Measurements from ENCODE around the gene NACA.

Gene NACA

GRCh38 chr12:56721721-56722120 lies 3.4 kb downstream of the NACA start:
- ATAC-seq, result no peak
- TF ChIP-seq SNAI2 (CRISPR knock-in tag; IDR thresholded peaks at IDR 0.05), result no peak
- TF ChIP-seq ZNF70 (CRISPR knock-in tag; IDR thresholded peaks at IDR 0.05), result no peak
- TF ChIP-seq PPARA (CRISPR knock-in tag; IDR thresholded peaks at IDR 0.05; ENCODE audit: borderline replicate concordance), result no peak
- no peak for TF ChIP-seq ARNTL (CRISPR knock-in tag; IDR thresholded peaks at IDR 0.05; ENCODE audit: borderline replicate concordance, low read depth)
- no peak for TF ChIP-seq OSR1 (CRISPR knock-in tag; IDR thresholded peaks at IDR 0.05)
- no peak for TF ChIP-seq PATZ1 (CRISPR knock-in tag; IDR thresholded peaks at IDR 0.05; ENCODE audit: borderline replicate concordance)
- TF ChIP-seq CSDC2 (CRISPR knock-in tag; IDR thresholded peaks at IDR 0.05), result no peak
- TF ChIP-seq ZC3H10 (CRISPR knock-in tag; IDR thresholded peaks at IDR 0.05), result no peak
- TF ChIP-seq ZFP30 (CRISPR knock-in tag; IDR thresholded peaks at IDR 0.05), result no peak
- TF ChIP-seq GLIS3 (CRISPR knock-in tag; IDR thresholded peaks at IDR 0.05), result no peak
- no peak for TF ChIP-seq ZNF8 (CRISPR knock-in tag; IDR thresholded peaks at IDR 0.05)
- no peak for TF ChIP-seq ZNF565 (CRISPR knock-in tag; conservative IDR thresholded peaks at IDR 0.05; ENCODE audit: low read depth)
- no peak for TF ChIP-seq ESRRG (CRISPR knock-in tag; IDR thresholded peaks at IDR 0.05)
- TF ChIP-seq TCF4 (CRISPR knock-in tag; IDR thresholded peaks at IDR 0.05; ENCODE audit: borderline replicate concordance), result no peak
- no peak for TF ChIP-seq POU6F1 (CRISPR knock-in tag; IDR thresholded peaks at IDR 0.05; ENCODE audit: borderline replicate concordance, low read depth)
- no peak for TF ChIP-seq ISL1 (CRISPR knock-in tag; IDR thresholded peaks at IDR 0.05)
- TF ChIP-seq RARB (CRISPR knock-in tag; IDR thresholded peaks at IDR 0.05), result no peak

GRCh38 chr12:56721216-56721615 lies 3.9 kb downstream of the NACA start:
- TF ChIP-seq PPARA (CRISPR knock-in tag; IDR thresholded peaks at IDR 0.05; ENCODE audit: borderline replicate concordance) (no peak), SNAI2 (CRISPR knock-in tag; IDR thresholded peaks at IDR 0.05) (no peak), POU6F1 (CRISPR knock-in tag; IDR thresholded peaks at IDR 0.05; ENCODE audit: borderline replicate concordance, low read depth) (no peak), RARB (CRISPR knock-in tag; IDR thresholded peaks at IDR 0.05) (no peak), OSR1 (CRISPR knock-in tag; IDR thresholded peaks at IDR 0.05) (no peak), TCF4 (CRISPR knock-in tag; IDR thresholded peaks at IDR 0.05; ENCODE audit: borderline replicate concordance) (no peak), ZNF8 (CRISPR knock-in tag; IDR thresholded peaks at IDR 0.05) (no peak), PATZ1 (CRISPR knock-in tag; IDR thresholded peaks at IDR 0.05; ENCODE audit: borderline replicate concordance) (no peak), ARNTL (CRISPR knock-in tag; IDR thresholded peaks at IDR 0.05; ENCODE audit: borderline replicate concordance, low read depth) (no peak), ZNF565 (CRISPR knock-in tag; conservative IDR thresholded peaks at IDR 0.05; ENCODE audit: low read depth) (no peak), CREB5 (CRISPR knock-in tag; IDR thresholded peaks at IDR 0.05; ENCODE audit: low read depth) (no peak), ZFP3 (CRISPR knock-in tag; IDR thresholded peaks at IDR 0.05) (no peak)

GRCh38 chr12:56720731-56721151 lies 4.4 kb downstream of the NACA start:
- ATAC-seq, result no peak
- no peak for TF ChIP-seq BACH2 (CRISPR knock-in tag; IDR thresholded peaks at IDR 0.05; ENCODE audit: borderline replicate concordance)
- no peak for TF ChIP-seq TOX (CRISPR knock-in tag; IDR thresholded peaks at IDR 0.05; ENCODE audit: borderline replicate concordance)
- TF ChIP-seq RARB (CRISPR knock-in tag; IDR thresholded peaks at IDR 0.05), result no peak
- TF ChIP-seq TSHZ2 (CRISPR knock-in tag; IDR thresholded peaks at IDR 0.05), result no peak
- no peak for TF ChIP-seq ZNF70 (CRISPR knock-in tag; IDR thresholded peaks at IDR 0.05)
- TF ChIP-seq ESRRG (CRISPR knock-in tag; IDR thresholded peaks at IDR 0.05), result no peak
- no peak for TF ChIP-seq SNAI2 (CRISPR knock-in tag; IDR thresholded peaks at IDR 0.05)
- TF ChIP-seq ARNTL (CRISPR knock-in tag; IDR thresholded peaks at IDR 0.05; ENCODE audit: borderline replicate concordance, low read depth), result no peak

More at GRCh38 chr12:56721216-56721615, 3.9 kb downstream of the NACA start:
- no peak for ATAC-seq

All from SK-N-SH treated with all-trans-retinoic acid at 6 μM for 48 hours (cell line).